HEK293 (cell line): ENCODE results near the gene POU2AF1.

ENCODE experiments used
- KLF10 ChIP-seq: fragments of 450-650 bp; IDR thresholded peaks from 2 replicates; pipeline ENCODE4 v1.5.1; 2018; ENCODE audit warnings: missing biosample characterization, mild to moderate bottlenecking, missing genetic modification characterization
- SETDB1 ChIP-seq: IDR thresholded peaks from one replicate; pipeline ENCODE4 v1.6.1; 2017; ENCODE audit warnings: mild to moderate bottlenecking, low read length, moderate library complexity, mixed read lengths; ENCODE audit not compliant: insufficient read length
- ZNF146 ChIP-seq: fragments of 450-650 bp; formaldehyde crosslinking; IDR thresholded peaks from 2 replicates; pipeline ENCODE4 v1.5.1; 2016; ENCODE audit warnings: missing biosample characterization, missing genetic modification characterization
- ZNF175 ChIP-seq: fragments of 450-650 bp; formaldehyde crosslinking; IDR thresholded peaks from 2 replicates; pipeline ENCODE4 v1.5.1; 2016; ENCODE audit warnings: missing biosample characterization, missing genetic modification characterization
- TF ChIP-seq, protein P1 (sequence below): fragments of 450-650 bp; formaldehyde crosslinking; IDR thresholded peaks from 2 replicates; pipeline ENCODE4 v1.5.1; 2016; ENCODE audit warnings: missing biosample characterization, missing genetic modification characterization
- TF ChIP-seq, protein P2 (sequence below): fragments of 450-650 bp; formaldehyde crosslinking; conservative IDR thresholded peaks from 2 replicates; pipeline ENCODE4 v1.5.1; 2016; ENCODE audit warnings: low read depth, missing biosample characterization, missing genetic modification characterization

DNA sequence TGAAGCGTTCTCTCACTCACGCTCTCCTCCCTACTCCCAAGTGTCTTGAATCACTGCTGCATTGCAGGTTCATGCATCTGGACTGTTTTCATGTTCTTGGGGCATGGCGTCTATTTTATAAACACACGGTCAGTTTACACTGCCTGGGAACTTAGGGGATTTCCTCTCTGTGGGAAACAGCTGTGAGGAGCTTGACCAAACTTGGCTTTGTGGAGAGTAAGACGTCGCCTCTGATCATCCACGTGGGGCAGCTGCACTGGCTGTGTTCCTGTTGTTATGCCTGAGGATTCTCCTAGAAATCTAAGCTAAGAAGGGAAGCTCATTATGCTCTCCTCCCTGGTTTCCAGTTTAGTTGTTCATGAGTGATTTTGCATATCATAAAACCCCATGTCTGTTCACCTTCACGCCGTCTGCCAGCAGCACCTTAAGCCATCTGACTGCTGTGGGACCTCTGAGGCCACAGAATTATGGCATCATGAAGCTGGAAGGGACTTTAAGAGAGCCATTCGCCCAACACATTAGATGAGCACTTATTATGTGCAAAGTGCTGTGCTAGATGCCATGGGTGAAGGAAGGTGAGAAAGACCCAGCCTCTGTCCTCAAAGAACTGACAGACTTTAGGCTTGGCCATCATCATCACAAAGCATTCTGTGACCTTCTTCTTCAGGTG is 38.8 kb upstream of the POU2AF1 start:
- TF ChIP-seq, protein P1, sequence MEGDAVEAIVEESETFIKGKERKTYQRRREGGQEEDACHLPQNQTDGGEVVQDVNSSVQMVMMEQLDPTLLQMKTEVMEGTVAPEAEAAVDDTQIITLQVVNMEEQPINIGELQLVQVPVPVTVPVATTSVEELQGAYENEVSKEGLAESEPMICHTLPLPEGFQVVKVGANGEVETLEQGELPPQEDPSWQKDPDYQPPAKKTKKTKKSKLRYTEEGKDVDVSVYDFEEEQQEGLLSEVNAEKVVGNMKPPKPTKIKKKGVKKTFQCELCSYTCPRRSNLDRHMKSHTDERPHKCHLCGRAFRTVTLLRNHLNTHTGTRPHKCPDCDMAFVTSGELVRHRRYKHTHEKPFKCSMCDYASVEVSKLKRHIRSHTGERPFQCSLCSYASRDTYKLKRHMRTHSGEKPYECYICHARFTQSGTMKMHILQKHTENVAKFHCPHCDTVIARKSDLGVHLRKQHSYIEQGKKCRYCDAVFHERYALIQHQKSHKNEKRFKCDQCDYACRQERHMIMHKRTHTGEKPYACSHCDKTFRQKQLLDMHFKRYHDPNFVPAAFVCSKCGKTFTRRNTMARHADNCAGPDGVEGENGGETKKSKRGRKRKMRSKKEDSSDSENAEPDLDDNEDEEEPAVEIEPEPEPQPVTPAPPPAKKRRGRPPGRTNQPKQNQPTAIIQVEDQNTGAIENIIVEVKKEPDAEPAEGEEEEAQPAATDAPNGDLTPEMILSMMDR (tag by site-specific recombination), result no peak
- TF ChIP-seq ZNF175 (tag by site-specific recombination), result no peak
- no peak for TF ChIP-seq ZNF146
- TF ChIP-seq KLF10 (tag by site-specific recombination), result no peak
- TF ChIP-seq SETDB1, result no peak
- TF ChIP-seq, protein P2, sequence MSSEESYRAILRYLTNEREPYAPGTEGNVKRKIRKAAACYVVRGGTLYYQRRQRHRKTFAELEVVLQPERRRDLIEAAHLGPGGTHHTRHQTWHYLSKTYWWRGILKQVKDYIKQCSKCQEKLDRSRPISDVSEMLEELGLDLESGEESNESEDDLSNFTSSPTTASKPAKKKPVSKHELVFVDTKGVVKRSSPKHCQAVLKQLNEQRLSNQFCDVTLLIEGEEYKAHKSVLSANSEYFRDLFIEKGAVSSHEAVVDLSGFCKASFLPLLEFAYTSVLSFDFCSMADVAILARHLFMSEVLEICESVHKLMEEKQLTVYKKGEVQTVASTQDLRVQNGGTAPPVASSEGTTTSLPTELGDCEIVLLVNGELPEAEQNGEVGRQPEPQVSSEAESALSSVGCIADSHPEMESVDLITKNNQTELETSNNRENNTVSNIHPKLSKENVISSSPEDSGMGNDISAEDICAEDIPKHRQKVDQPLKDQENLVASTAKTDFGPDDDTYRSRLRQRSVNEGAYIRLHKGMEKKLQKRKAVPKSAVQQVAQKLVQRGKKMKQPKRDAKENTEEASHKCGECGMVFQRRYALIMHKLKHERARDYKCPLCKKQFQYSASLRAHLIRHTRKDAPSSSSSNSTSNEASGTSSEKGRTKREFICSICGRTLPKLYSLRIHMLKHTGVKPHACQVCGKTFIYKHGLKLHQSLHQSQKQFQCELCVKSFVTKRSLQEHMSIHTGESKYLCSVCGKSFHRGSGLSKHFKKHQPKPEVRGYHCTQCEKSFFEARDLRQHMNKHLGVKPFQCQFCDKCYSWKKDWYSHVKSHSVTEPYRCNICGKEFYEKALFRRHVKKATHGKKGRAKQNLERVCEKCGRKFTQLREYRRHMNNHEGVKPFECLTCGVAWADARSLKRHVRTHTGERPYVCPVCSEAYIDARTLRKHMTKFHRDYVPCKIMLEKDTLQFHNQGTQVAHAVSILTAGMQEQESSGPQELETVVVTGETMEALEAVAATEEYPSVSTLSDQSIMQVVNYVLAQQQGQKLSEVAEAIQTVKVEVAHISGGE (tag by site-specific recombination), result no peak
